ENCODE measurements around the gene PNMA1. TPM values are rescaled to one million over a fixed set of nuclear protein-coding genes. Genes with fewer than 3 reads are reported as not detected.
A peak's percentile ranks its signal among the peaks of the same experiment; 100 is the strongest.
"Not testable (repeated sequence)": the region's sequence is repeated elsewhere in the genome, so short reads cannot be mapped to it uniquely, and the experiment has no call there.

PNMA1 gene
- total RNA-seq, 1 donor from 2014 or later, result 23.6 TPM

DNA sequence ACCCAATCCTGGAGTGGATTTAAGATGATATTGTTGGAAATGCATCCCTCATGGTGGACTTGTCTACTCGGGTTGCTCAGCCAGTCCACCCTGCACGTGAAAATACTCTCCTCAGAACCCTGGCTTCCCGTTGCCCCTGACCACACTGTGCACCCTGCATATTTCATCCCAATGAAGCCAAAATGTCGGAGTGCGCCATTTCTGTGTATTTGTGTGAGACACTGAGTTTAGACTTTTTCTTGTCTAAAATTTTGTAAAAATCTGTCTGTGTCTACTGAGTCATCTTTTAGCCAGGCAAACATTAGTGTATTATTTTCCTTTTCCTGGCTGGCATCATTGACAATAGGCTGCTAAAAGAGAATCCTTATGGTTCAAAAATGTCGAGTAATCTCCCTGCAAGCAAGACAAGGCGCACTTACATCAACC, 485 bp upstream of the PNMA1 start:
- H3K4me3 ChIP-seq (ENCODE audit: low read depth, low read length), result peak overlapping the region; percentile 75
- TF ChIP-seq, protein P1, sequence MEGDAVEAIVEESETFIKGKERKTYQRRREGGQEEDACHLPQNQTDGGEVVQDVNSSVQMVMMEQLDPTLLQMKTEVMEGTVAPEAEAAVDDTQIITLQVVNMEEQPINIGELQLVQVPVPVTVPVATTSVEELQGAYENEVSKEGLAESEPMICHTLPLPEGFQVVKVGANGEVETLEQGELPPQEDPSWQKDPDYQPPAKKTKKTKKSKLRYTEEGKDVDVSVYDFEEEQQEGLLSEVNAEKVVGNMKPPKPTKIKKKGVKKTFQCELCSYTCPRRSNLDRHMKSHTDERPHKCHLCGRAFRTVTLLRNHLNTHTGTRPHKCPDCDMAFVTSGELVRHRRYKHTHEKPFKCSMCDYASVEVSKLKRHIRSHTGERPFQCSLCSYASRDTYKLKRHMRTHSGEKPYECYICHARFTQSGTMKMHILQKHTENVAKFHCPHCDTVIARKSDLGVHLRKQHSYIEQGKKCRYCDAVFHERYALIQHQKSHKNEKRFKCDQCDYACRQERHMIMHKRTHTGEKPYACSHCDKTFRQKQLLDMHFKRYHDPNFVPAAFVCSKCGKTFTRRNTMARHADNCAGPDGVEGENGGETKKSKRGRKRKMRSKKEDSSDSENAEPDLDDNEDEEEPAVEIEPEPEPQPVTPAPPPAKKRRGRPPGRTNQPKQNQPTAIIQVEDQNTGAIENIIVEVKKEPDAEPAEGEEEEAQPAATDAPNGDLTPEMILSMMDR (conservative IDR thresholded peaks at IDR 0.05; ENCODE audit: low read depth, low read length), result no peak
- DNase-seq (ENCODE audit: low read depth), result no peak

GRCh38 chr14:73713206-73713802, 880 bp downstream of the PNMA1 start:
- TF ChIP-seq, protein P1 (conservative IDR thresholded peaks at IDR 0.05; ENCODE audit: low read depth, low read length), result no peak
- peak overlapping the region; percentile 75 for H3K4me3 ChIP-seq (ENCODE audit: low read depth, low read length)
- DNase-seq (ENCODE audit: low read depth), result no peak

- DNase-seq (ENCODE audit: low read depth), result no peak
- H3K4me3 ChIP-seq (ENCODE audit: low read depth, low read length), result peak overlapping the region; percentile 75
- TF ChIP-seq, protein P1 (conservative IDR thresholded peaks at IDR 0.05; ENCODE audit: low read depth, low read length), result no peak
These were observed 1.5 kb downstream of the PNMA1 start for GRCh38 chr14:73712540-73713180.

DNA sequence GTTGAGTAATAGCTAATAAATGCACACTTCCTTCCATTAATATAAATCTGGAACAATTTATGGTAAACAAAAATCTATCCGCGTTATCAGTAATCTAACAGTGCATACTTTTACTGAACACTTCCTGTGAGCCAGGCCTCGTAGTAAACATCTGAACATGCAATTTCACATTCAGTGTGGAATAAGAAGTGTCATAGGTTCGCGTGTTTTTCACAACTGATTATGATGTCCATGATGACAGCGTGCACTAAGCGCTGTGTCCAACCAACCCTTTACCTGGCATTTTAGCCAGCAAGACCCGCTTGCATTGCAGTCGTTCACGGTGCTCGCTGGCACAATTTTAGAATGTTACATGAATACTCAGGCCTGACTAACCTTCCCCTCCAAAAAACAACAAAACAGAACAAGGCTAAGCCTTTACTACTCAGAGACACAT, 2.1 kb downstream of the PNMA1 start:
- TF ChIP-seq, protein P1 (conservative IDR thresholded peaks at IDR 0.05; ENCODE audit: low read depth, low read length), result no peak
- H3K4me3 ChIP-seq (ENCODE audit: low read depth, low read length), result peak overlapping the region; percentile 75
- DNase-seq (ENCODE audit: low read depth), result no peak

- no peak for DNase-seq (ENCODE audit: low read depth)
- H3K4me3 ChIP-seq (ENCODE audit: low read depth, low read length), result no peak overlapping the region
- TF ChIP-seq, protein P1 (conservative IDR thresholded peaks at IDR 0.05; ENCODE audit: low read depth, low read length), result no peak
These were observed 3.4 kb downstream of the PNMA1 start for GRCh38 chr14:73710737-73711136.

- no peak overlapping the region for H3K4me3 ChIP-seq (ENCODE audit: low read depth, low read length)
- TF ChIP-seq, protein P1 (conservative IDR thresholded peaks at IDR 0.05; ENCODE audit: low read depth, low read length), result no peak
- DNase-seq (ENCODE audit: low read depth), result no peak
These were observed 4.2 kb downstream of the PNMA1 start for GRCh38 chr14:73709904-73710469.

GRCh38 chr14:73708076-73708475, 6.1 kb downstream of the PNMA1 start:
- not testable (repeated sequence) for DNase-seq (ENCODE audit: low read depth); H3K4me3 ChIP-seq (ENCODE audit: low read depth, low read length)
